ENCODE results near the gene ABHD1.
"Not testable (repeated sequence)": the region's sequence is repeated elsewhere in the genome, so short reads cannot be mapped to it uniquely, and the experiment has no call there.

ABHD1 gene

GRCh38 chr2:27110603-27111352 is 12.8 kb upstream of the ABHD1 start:
- not testable (repeated sequence) for DNase-seq (ENCODE audit: low spot score)

- not testable (repeated sequence) for DNase-seq (ENCODE audit: low spot score)
These were observed 12.1 kb upstream of the ABHD1 start for GRCh38 chr2:27111392-27112078.

GRCh38 chr2:27115519-27115918 is 8.1 kb upstream of the ABHD1 start:
- no peak for DNase-seq (ENCODE audit: low spot score)

DNA sequence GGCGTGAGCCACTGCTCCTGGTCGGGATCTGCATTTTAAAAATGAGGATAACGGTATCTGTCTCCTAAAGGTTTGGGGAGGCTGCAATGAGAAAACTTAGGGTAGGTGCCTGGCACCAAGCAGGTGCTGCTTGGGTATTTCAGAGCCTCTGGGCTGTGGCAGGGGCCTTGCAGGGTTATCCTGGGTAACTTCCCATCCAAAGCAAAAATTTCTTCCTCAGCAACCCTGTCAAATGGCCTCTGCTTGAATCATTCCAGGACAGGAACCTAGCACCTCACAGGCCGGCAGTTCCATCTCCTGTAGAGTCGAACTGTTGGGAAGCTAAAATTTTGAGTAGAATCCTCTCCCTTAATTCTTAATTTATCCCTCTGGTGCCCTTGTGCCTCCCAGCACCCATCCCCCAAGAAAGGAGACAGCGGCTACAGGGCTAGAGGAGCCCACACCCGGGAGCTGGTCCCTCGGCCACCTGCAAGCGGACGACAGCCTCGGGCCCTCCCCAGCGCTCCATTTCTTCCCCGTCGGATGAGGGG is 5.6 kb upstream of the ABHD1 start:
- DNase-seq (ENCODE audit: low spot score): no peak

DNA sequence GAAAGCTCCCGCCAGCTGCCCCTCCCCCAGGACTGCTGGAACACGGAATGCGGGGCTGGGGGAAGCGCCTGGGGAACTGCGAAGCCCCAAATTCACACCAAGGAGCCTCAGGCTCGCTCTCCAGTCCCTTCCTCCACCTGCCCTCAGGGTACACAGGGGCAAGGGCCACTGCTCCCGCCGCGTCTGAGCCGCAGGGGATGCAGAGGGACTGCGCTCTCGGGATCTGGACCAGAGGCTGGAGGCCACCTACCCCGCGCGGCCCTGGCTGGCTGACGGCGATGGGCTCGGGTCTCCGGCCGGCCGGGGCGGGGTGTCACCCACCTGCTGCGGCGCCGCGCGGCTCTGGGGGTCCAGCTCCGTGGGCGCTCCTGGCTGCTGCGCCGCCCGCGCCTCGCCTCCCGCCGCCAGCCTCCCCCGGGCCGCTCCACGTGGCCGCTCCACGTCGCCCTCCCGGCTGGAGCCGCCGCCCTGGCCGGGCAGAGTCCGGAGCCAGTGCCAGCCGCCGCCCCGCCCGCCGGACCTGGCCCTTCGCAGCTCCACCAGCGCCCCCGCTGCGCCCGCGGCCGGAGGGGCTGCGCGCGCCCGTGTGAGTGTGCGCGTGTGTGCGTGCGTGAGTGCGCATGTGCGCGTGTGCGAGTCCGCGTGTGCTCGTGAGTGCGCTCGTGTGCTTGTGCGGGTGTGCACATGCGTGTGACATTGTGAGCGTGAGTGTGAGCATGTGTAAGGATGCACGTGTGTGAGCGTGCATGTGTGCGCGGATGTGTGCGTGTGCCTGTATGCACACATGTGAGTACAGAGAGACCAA is 4.9 kb upstream of the ABHD1 start, which contains the start of gene CGREF1:
TSS of gene CGREF1 (minus strand) at position 604 of the 805 bp plus-strand sequence. CDS start 14,762 bp downstream, outside the sequence.
- no peak for DNase-seq (ENCODE audit: low spot score)

GRCh38 chr2:27119330-27119670 is 4.3 kb upstream of the ABHD1 start:
- DNase-seq (ENCODE audit: low spot score): not testable (repeated sequence)

DNA sequence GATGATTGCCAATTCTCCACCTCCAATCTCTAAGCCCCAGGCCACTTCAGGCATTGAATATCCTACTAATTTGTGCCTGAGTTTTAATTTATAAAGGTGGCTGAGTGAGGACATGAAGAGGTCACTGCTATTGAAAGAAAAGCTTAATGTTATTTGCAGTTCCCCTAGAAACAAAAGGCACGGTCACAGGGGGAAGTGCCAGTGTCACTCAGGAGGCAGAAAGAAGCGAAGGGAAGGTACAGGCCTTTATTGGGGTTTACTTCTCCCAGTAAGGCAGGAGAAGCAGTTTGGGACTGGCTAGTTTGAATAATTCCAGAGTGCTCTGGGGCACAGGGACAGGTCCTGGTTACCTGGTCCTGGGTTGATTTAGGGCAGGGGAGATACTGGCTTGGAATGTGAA is 1.7 kb upstream of the ABHD1 start:
- DNase-seq (ENCODE audit: low spot score): no peak

GRCh38 chr2:27122791-27123190 is 824 bp upstream of the ABHD1 start:
- no peak for DNase-seq (ENCODE audit: low spot score)

- no peak for DNase-seq (ENCODE audit: low spot score)
These were observed 1.5 kb downstream of the ABHD1 start for GRCh38 chr2:27125104-27125503.

DNA sequence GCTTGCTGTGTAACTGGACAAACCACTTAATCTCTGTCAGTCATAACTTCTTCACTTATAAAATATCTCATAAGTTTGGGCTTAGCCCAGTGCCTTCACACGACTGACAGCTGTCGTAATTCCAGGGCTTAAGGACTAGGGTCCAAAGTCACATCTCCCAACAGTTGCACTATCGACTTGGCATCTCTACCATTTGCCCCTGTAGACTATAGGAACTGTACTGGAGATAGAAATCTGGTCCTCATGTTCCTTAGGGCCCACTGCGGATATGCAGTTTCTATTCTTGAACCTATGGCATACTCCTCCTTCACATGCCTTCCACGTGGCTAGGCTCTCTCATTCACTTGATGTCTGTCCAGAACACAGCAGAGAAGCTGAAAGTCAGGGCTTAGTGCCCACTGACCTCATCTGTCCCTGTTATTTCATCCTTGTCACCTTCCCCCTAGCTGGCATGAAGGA is 2.7 kb downstream of the ABHD1 start:
- DNase-seq (ENCODE audit: low spot score): no peak

DNA sequence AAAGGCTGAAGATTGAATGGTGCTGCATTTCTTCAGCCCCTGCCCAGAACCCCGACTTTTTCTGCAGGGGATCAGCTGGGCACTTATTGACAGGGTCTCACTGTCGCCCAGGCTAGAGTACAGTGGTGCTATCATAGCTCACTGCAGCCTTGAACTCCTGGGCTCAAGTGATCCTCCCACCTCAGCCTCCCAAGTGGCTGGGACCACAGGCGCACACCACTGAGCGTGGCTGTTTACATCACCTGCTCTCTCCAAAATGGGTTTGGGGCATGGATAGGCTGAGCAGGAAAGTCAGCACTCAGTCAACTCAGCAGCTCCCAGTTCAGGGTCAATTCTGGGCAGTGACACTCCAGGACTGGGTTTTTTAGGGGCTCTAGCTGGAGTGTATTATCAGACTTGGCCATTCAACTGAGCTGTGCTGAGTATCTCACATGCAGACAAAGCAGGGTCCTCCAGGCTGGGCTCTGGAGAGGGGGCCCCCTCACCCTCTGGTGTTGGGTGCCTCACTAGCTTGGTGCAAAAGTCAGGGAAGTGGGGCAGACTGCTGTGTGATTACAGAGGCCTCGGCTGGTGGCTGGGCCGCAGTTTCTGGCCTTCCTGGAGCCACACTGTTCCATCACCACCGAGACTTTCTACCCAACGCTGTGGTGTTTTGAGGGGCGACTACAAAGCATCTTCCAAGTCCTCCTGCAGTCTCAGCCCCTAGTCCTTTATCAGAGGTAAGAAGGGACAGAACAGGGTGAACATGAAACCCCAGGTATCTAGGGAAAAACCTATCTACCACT is 4.5 kb downstream of the ABHD1 start:
- DNase-seq (ENCODE audit: low spot score): no peak

DNA sequence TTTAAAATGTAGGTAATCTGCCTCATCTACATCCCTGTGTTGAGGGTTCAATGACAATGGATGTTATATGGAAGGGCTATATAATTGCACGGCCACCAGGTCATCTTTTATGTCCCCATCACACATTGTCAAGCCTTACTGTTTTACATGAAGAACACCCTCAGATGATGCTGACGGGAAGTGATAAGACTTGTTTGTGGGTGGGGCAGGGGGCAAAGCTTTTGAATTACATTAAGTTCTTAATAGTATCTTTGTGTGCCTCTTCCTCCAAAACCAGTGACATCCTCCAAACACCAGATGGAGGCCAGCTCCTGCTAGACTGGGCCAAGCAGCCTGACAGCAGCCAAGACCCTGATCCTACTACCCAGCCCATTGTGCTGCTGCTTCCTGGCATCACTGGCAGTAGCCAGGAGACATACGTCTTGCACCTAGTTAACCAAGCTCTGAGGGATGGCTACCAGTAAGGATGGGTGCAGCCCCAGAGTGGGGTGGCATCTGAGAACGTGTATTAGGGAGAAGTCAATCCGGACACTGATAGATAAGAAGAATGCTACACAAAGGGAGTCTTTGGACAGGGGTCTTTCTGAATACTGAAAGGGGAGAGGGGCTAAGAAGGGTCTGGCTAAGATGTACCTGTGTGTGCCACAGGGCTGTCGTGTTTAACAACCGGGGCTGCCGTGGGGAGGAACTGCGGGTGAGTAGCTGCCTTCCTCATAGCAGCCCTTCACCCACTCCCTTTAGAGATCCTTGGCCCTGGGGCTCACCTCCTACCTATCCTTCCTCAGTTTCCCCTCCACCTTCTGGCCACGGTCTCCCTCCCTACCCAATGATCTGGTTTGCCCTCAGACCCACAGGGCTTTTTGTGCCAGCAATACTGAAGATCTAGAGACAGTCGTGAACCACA is 5.3 kb downstream of the ABHD1 start:
- no peak for DNase-seq (ENCODE audit: low spot score)

- DNase-seq (ENCODE audit: low spot score): no peak
These were observed 6.8 kb downstream of the ABHD1 start for GRCh38 chr2:27130396-27130795.

GRCh38 chr2:27131429-27131828 is 7.8 kb downstream of the ABHD1 start:
- no peak for DNase-seq (ENCODE audit: low spot score)

DNA sequence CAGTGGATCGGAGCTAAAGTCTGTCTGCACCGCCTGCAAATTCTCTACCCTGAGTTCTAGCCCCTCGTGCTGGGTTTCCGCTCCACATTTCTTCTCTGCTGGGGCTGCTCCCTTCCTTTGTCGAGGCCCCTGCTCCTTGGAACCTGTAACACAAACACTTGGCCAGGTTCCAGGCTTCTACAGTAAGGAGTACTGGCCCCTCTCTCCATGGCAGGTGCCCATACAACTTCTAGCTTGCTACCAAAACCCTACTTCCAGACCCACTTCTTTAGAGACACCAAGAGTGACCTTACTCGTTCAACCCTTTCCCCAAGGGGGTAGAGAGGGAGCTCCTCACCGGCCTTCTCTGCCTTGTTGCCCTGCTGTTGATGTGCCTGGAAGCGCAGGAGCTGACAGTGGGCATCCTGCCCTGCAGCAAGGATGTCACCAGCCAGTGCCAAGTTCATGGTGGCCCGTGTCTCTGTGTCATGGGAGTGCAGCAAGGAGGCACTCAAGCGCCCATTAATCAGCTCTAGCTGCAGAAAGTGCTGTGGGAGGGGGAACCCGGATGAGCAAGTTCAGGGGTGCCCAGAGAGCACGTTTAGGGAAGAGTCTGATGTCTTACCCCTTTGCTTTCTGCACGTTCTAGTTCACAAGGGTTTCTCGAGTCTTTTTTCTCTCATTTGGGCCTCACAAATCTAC is 9.7 kb downstream of the ABHD1 start:
- no peak for DNase-seq (ENCODE audit: low spot score)

DNA sequence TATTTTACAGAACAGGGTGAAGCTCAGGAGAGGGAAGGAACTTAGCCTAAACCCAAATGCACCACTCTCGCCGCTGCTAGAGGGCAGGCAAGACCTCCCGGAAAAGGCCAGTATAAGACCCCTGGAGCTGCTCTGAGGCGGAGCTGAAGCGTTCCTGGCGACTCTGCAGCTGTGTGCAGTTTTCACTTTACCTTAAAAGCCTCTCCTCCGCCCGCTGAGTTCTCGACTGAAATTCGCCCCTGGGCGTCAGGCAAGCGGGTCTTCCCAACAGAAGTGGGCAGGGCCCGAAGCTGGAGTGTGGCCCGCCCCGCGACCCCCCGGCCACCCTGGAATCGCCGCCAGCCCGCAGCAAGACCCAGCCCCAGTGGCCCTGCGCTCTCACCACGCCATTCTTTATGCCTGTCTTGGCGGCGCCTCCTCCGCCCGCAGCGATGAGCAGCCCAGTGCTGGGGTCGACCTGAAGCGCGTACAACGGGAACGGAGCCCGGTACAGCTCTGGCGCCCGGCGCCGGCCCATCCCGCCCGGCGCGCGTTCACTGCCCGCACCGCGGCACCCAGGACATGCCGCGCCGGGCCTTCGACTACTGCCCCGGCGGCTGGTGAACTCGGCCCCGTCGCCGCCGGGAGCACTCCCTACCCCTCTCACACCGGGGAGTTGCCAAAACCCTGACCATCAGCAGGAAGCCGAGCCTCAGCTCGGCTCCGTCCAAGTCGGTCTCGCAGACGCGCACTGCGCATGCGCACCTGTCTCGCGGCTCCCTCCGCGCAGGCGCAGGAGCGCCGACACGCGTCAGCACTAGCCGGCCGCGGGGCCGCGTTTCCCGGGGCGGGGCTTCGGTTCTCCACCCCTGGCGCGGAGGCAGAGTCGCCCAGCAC is 10.5 kb downstream of the ABHD1 start, which contains the start of gene PREB:
TSS of gene PREB (minus strand) at position 732 of the 876 bp plus-strand sequence. CDS start at position 517, 215 bp downstream.
- DNase-seq (ENCODE audit: low spot score): peak; percentile 98

GRCh38 chr2:27134781-27135477 is 11.3 kb downstream of the ABHD1 start:
- DNase-seq (ENCODE audit: low spot score): no peak

- DNase-seq (ENCODE audit: low spot score): no peak
These were observed 11.9 kb downstream of the ABHD1 start for GRCh38 chr2:27135478-27135955.
